HepG2 (cell line): Measurements from ENCODE around the gene HSPB9. TPM values are rescaled to one million over a fixed set of nuclear protein-coding genes. Genes with fewer than 3 reads are reported as not detected.

Experiments
- HMGXB4 ChIP-seq, 2 experiments: sonication (generic) in 1 of 2; formaldehyde crosslinking in 1 of 2; IDR thresholded peaks; 2 replicates each; pipeline versions ENCODE4 v1.4.0 to v1.6.1; 2018 to 2020; ENCODE audit warnings: missing genetic modification reagents in 2 of 2, borderline replicate concordance in 1 of 2, low read depth in 1 of 2, mild to moderate bottlenecking in 1 of 2, missing biosample characterization in 1 of 2
- KMT2B ChIP-seq: IDR thresholded peaks from 2 replicates; pipeline ENCODE4 v1.6.1; 2016; ENCODE audit warnings: missing genetic modification reagents, missing compliant biosample characterization
- NCOA1 ChIP-seq: sonication (generic); formaldehyde crosslinking; IDR thresholded peaks from 2 replicates; pipeline ENCODE4 v1.9.0; 2021; ENCODE audit warnings: missing genetic modification reagents
- NCOA5 ChIP-seq: sonication (generic); formaldehyde crosslinking; IDR thresholded peaks from 2 replicates; pipeline ENCODE4 v1.4.0; 2020; ENCODE audit warnings: missing genetic modification reagents
- NFE2 ChIP-seq: sonication (generic); formaldehyde crosslinking; IDR thresholded peaks from 2 replicates; pipeline ENCODE4 v1.4.0; 2020; ENCODE audit warnings: missing genetic modification reagents
- RBM39 ChIP-seq: fragments of 200-400 bp; formaldehyde crosslinking; IDR thresholded peaks from one replicate; pipeline ENCODE4 v1.6.1; 2018; ENCODE audit warnings: antibody characterized with exemption, mild to moderate bottlenecking, low read depth, low read length; ENCODE audit not compliant: poor library complexity, severe bottlenecking
- SATB2 ChIP-seq: sonication (generic); formaldehyde crosslinking; IDR thresholded peaks from 2 replicates; pipeline ENCODE4 v1.5.0; 2020; ENCODE audit warnings: missing genetic modification reagents
- SIX4 ChIP-seq: sonication (generic); formaldehyde crosslinking; IDR thresholded peaks from 2 replicates; pipeline ENCODE4 v1.4.0; 2020; ENCODE audit warnings: missing genetic modification reagents
- SP2 ChIP-seq: sonication (generic); formaldehyde crosslinking; IDR thresholded peaks from 2 replicates; pipeline ENCODE4 v1.5.1; 2020; ENCODE audit warnings: mild to moderate bottlenecking, missing genetic modification reagents
- ZNF256 ChIP-seq: sonication (generic); formaldehyde crosslinking; conservative IDR thresholded peaks from 2 replicates; pipeline ENCODE4 v1.4.0; 2020; ENCODE audit warnings: missing genetic modification reagents
- ZNF703 ChIP-seq: sonication (generic); formaldehyde crosslinking; IDR thresholded peaks from 2 replicates; pipeline ENCODE4 v1.5.1; 2020; ENCODE audit warnings: missing genetic modification reagents, mild to moderate bottlenecking, moderate library complexity, borderline replicate concordance
- ZNF749 ChIP-seq: sonication (generic); formaldehyde crosslinking; IDR thresholded peaks from 2 replicates; pipeline ENCODE4 v1.8.0; 2022; ENCODE audit warnings: mild to moderate bottlenecking, missing genetic modification reagents, moderate library complexity, borderline replicate concordance
- polyA plus RNA-seq, 8 experiments: library from polyadenylated mRNA; depleted of rRNA in 3 of 8; stranded (reverse) in 7 of 8; unstranded in 1 of 8; fragments of >200 nt; fragmentation: Illumina TruSeq in 4 of 8; extraction: Trizol in 4 of 8; gene quantifications; 2 replicates each; pipeline versions ENCODE4 v1.2.1 to v1.2.3, GENCODE V29; 2011 to 2016; ENCODE audit warnings: low read depth in 4 of 8, missing spikeins in 1 of 8, mixed read lengths in 1 of 8; ENCODE audit not compliant: insufficient read depth in 1 of 8
- total RNA-seq, 5 experiments: library from RNA; depleted of rRNA; stranded (reverse); fragments of >200 nt; fragmentation: Illumina TruSeq; extraction: Trizol; gene quantifications; 2 replicates each; pipeline ENCODE4 v1.2.3, GENCODE V29; 2016; ENCODE audit warnings: low read depth in 1 of 5
- TF ChIP-seq, protein P1 (sequence below): sonication (generic); formaldehyde crosslinking; IDR thresholded peaks from 2 replicates; pipeline ENCODE4 v1.5.0; 2020; ENCODE audit warnings: mild to moderate bottlenecking, missing genetic modification reagents, borderline replicate concordance
- TF ChIP-seq, protein P2 (sequence below): sonication (generic); formaldehyde crosslinking; IDR thresholded peaks from 2 replicates; pipeline ENCODE4 v1.4.0; 2020; ENCODE audit warnings: mild to moderate bottlenecking, missing genetic modification reagents
- TF ChIP-seq, protein P3 (sequence below): sonication (generic); formaldehyde crosslinking; IDR thresholded peaks from 2 replicates; pipeline ENCODE4 v1.8.1; 2023; ENCODE audit warnings: mild to moderate bottlenecking, missing genetic modification reagents

Gene HSPB9
- total and polyA plus RNA-seq, 2 of the 13 experiments (the other 11 are each of a cell fraction or from before 2014, with no cell fraction given) = 0.05 to 0.24 TPM

- TF ChIP-seq, protein P1, sequence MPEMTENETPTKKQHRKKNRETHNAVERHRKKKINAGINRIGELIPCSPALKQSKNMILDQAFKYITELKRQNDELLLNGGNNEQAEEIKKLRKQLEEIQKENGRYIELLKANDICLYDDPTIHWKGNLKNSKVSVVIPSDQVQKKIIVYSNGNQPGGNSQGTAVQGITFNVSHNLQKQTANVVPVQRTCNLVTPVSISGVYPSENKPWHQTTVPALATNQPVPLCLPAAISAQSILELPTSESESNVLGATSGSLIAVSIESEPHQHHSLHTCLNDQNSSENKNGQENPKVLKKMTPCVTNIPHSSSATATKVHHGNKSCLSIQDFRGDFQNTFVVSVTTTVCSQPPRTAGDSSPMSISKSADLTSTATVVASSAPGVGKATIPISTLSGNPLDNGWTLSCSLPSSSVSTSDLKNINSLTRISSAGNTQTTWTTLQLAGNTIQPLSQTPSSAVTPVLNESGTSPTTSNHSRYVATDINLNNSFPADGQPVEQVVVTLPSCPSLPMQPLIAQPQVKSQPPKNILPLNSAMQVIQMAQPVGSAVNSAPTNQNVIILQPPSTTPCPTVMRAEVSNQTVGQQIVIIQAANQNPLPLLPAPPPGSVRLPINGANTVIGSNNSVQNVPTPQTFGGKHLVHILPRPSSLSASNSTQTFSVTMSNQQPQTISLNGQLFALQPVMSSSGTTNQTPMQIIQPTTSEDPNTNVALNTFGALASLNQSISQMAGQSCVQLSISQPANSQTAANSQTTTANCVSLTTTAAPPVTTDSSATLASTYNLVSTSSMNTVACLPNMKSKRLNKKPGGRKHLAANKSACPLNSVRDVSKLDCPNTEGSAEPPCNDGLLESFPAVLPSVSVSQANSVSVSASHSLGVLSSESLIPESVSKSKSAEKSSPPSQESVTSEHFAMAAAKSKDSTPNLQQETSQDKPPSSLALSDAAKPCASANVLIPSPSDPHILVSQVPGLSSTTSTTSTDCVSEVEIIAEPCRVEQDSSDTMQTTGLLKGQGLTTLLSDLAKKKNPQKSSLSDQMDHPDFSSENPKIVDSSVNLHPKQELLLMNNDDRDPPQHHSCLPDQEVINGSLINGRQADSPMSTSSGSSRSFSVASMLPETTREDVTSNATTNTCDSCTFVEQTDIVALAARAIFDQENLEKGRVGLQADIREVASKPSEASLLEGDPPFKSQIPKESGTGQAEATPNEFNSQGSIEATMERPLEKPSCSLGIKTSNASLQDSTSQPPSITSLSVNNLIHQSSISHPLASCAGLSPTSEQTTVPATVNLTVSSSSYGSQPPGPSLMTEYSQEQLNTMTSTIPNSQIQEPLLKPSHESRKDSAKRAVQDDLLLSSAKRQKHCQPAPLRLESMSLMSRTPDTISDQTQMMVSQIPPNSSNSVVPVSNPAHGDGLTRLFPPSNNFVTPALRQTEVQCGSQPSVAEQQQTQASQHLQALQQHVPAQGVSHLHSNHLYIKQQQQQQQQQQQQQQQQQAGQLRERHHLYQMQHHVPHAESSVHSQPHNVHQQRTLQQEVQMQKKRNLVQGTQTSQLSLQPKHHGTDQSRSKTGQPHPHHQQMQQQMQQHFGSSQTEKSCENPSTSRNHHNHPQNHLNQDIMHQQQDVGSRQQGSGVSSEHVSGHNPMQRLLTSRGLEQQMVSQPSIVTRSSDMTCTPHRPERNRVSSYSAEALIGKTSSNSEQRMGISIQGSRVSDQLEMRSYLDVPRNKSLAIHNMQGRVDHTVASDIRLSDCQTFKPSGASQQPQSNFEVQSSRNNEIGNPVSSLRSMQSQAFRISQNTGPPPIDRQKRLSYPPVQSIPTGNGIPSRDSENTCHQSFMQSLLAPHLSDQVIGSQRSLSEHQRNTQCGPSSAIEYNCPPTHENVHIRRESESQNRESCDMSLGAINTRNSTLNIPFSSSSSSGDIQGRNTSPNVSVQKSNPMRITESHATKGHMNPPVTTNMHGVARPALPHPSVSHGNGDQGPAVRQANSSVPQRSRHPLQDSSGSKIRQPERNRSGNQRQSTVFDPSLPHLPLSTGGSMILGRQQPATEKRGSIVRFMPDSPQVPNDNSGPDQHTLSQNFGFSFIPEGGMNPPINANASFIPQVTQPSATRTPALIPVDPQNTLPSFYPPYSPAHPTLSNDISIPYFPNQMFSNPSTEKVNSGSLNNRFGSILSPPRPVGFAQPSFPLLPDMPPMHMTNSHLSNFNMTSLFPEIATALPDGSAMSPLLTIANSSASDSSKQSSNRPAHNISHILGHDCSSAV (CRISPR knock-in tag) = no peak
- TF ChIP-seq SP2 (CRISPR knock-in tag) (no peak), ZNF749 (CRISPR knock-in tag) (no peak), SIX4 (CRISPR knock-in tag) (no peak), NCOA1 (CRISPR knock-in tag) (no peak), NCOA5 (CRISPR knock-in tag) (no peak), SATB2 (CRISPR knock-in tag) (no peak), NFE2 (CRISPR knock-in tag) (no peak), ZNF256 (CRISPR knock-in tag) (no peak), ZNF703 (CRISPR knock-in tag) (no peak), RBM39 (no peak), KMT2B (CRISPR knock-in tag) (no peak), HMGXB4 (CRISPR knock-in tag; IDR thresholded peaks at IDR 0.05; ENCODE audit: borderline replicate concordance in 1 of 2, low read depth in 1 of 2) (peak; percentile 44 to 59; a peak in 3 of 4 replicates)
- TF ChIP-seq, protein P2, sequence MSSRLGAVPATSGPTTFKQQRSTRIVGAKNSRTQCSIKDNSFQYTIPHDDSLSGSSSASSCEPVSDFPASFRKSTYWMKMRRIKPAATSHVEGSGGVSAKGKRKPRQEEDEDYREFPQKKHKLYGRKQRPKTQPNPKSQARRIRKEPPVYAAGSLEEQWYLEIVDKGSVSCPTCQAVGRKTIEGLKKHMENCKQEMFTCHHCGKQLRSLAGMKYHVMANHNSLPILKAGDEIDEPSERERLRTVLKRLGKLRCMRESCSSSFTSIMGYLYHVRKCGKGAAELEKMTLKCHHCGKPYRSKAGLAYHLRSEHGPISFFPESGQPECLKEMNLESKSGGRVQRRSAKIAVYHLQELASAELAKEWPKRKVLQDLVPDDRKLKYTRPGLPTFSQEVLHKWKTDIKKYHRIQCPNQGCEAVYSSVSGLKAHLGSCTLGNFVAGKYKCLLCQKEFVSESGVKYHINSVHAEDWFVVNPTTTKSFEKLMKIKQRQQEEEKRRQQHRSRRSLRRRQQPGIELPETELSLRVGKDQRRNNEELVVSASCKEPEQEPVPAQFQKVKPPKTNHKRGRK (CRISPR knock-in tag) = no peak
- TF ChIP-seq, protein P3, sequence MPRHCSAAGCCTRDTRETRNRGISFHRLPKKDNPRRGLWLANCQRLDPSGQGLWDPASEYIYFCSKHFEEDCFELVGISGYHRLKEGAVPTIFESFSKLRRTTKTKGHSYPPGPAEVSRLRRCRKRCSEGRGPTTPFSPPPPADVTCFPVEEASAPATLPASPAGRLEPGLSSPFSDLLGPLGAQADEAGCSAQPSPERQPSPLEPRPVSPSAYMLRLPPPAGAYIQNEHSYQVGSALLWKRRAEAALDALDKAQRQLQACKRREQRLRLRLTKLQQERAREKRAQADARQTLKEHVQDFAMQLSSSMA (CRISPR knock-in tag) = no peak
Measured at GRCh38 chr17:42120770-42121769, 1.5 kb upstream of the HSPB9 start, which contains the start of gene KAT2A (continued).
